DMS 273 (cell line): ENCODE results near the gene LTBP3.
A peak's percentile ranks its signal among the peaks of the same experiment; 100 is the strongest.
"Not testable (repeated sequence)": the region's sequence is repeated elsewhere in the genome, so short reads cannot be mapped to it uniquely, and the experiment has no call there.

Source experiments
- DNase-seq: peaks from one replicate; lab custom pipeline; 2025; ENCODE audit not compliant: unreplicated experiment; lab: John Stamatoyannopoulos, UW

LTBP3 gene

GRCh38 chr11:65572356-65573051 is 14.3 kb upstream of the LTBP3 start, which contains the start of gene FAM89B:
TSS of gene FAM89B (plus strand) at chr11:65572538. CDS start at chr11:65572670, 132 bp downstream.
- peak; percentile 90 for DNase-seq

- peak; percentile 69 for DNase-seq
Measured at GRCh38 chr11:65571940-65572339, 13.8 kb upstream of the LTBP3 start.

- no peak for DNase-seq
Measured at GRCh38 chr11:65571420-65571819, 13.3 kb upstream of the LTBP3 start.

DNA sequence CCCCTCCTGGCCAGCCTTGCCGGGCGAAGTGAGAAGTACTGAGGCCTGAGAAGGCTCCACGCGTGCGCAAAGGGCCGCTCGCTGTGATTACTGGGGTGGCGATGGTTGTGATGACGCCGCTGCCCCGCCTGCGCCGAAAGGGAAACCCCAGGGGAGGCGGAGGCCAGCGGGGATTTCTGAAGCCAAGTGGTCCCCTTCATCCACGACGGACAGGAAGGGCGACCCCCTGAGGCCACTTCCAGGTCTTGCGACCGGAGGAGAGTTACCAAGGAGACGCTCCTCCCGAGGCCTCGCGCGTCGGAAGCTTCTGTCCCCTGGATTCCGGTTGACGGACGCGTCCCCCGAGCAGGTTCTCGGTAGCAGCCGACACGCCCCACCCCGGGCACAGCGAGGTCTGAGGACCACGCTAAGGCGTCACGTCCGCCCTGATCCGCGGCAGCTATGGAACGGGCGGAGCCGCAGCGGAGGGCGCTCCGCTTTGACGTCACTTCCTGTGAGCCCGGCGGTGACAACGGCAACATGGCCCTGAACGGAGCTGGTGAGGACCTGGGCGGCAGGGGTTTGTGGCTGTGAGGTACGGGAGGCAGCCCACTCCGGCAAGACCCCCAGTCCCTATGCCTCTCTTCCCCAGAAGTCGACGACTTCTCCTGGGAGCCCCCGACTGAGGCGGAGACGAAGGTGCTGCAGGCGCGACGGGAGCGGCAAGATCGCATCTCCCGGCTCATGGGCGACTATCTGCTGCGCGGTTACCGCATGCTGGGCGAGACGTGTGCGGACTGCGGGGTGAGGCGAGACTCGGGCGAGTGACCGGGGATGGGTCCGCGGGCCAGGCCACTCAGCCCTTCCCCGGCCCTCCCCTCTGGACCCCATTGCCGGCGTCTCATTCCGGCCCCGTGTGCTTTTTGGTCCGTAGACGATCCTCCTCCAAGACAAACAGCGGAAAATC is 12.1 kb upstream of the LTBP3 start, which contains the start of gene ZNRD2:
TSS of gene ZNRD2 (plus strand) at position 505 of the 946 bp plus-strand sequence. CDS start at position 520, 15 bp downstream.
- peak; percentile 98 for DNase-seq

DNA sequence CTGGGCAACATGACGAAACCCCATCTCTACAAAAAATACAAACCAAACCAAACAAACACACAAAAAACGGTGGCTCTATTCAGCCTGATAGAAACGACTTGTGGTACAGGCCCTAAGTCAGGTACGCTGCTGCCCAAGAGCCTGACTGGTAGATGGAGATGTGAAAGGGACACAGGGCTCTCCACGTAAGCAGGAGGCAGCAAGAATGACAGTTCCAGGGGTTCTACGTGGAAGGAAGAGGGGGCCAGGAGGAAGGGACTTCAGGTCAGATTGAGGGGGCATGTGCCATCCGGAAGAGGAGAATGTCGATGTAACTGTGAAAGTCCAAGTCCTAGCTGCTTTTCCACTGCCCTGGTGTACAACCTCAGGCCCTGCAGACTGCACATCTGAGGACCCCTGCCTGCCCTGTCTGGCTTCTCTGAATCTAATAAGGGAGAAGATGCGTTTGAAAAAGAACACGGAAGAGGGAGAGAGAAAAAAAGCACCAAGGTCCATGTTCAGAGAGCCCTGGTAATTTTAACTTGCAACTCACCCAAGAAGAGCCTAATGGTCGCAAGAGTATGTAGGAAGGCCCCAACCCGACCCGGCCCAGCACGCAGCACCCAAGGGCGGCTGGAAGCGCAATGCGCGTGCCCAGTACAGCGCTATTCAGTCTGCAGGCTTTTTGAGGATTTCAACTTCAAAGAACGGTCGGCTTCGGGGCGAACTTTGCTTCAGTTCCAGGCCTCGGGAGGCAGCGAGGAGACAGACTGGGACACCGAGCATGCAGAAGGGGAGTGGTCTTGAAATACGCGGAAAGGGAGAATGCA is 11.2 kb upstream of the LTBP3 start:
- no peak for DNase-seq

GRCh38 chr11:65565624-65566453 is 7.7 kb upstream of the LTBP3 start:
- no peak for DNase-seq

DNA sequence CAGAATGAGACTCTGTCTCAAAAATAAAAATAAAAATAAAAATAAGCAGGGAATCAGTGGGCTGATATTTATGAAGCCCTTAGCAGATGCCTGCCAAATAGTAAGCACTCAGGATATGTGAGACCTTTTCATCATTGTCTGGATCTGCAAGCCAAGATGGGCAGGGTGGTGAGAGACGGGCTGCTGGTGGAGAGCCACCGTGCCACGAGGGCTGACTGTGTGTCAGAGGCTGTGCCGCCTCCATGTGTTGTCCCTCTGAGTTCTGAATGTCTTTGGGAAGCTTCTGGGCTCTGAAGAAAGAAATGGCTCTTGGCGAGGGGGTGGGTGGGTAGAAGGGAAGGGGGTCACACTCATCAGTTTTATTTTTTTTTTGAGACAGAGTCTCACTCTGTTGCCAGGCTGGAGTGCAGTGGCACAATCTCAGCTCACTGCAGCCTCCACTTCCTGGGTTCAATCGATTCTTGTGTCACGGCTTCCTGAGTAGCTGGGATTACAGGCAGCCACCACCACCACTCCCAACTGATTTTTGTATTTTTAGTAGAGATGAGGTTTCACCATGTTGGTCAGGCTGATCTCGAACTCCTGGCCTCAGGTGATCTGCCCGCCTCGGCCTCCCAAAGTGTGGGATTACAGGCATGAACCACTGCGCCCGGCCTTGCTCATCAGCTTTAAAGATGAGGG is 6.9 kb upstream of the LTBP3 start:
- DNase-seq, result not testable (repeated sequence)

GRCh38 chr11:65563601-65564000 is 5.4 kb upstream of the LTBP3 start:
- no peak for DNase-seq

- DNase-seq, result no peak
Measured at GRCh38 chr11:65562788-65563187, 4.6 kb upstream of the LTBP3 start.

- no peak for DNase-seq
Measured at GRCh38 chr11:65562020-65562419, 3.9 kb upstream of the LTBP3 start.

GRCh38 chr11:65560555-65561418 is 2.6 kb upstream of the LTBP3 start:
- peak; percentile 75 for DNase-seq

- DNase-seq, result peak; percentile 55
Measured at GRCh38 chr11:65559951-65560537, 1.9 kb upstream of the LTBP3 start.

DNA sequence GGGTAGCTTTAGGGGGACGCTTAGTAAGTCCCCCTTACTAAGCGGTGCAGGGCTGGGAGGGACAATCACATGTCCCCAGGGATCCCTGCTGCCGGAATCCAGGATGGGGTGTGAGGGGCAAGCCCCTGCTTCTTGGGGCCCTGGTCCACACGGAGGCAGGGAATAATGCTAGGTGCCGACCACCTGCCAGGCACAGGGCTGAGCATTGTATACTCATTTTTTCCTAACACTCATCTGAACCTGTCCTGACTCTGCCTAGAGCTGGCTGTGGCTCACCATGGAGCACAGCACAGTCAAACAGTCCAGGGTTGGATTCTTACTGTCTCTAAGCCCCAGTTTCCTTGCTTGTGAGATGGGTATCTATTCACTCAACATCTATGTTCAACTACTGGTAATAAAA is 1.4 kb upstream of the LTBP3 start:
- no peak for DNase-seq

- DNase-seq, result no peak
Measured at GRCh38 chr11:65558930-65559509, 861 bp upstream of the LTBP3 start.

DNA sequence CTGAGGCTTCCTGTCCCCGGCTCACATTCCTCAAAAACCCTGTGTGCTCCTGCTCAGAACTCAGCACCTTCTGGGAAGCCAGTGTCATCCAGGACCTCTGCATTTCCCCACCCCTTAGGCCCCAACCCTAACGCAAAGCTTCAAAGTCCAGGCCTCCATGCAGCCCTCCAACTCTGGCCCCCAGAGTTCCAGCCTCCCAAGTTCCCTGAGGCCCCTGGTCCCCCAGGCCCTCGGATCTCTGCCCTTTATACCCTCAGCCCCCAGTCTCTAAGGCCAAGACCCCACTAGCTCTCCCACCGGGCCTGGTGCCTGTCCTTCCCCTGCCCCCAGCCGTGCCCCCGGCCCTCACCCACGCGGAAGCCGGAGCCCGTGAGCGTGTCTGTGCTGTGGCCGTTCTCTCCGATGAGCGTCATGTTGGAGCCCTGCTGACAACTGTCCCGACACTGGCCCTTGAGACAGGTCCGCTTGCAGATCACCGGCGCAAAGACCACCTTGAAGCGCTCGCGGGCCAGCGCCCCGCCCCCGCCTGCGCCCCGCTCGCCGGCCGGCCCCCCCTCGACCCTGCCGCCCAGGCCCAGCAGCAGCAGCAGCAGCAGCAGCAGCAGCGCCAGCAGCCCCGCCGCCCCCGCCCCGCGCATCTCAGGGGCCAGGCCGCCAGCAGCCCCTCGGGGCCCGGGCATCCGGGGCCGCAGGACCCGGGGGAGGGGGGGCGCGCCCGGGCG is 718 bp downstream of the LTBP3 start:
- DNase-seq, result no peak

GRCh38 chr11:65556470-65557279 is 1.5 kb downstream of the LTBP3 start:
- DNase-seq, result no peak
